CD4-positive, alpha-beta T cell treated with Interferon alpha-2 for 1 hour (primary cell): Measurements from ENCODE around the gene BFSP1.
A peak's percentile ranks its signal among the peaks of the same experiment; 100 is the strongest.

Experiments used
- DNase-seq, 2 donors: peaks; one replicate each; pipeline ENCODE4 v3.0.0-alpha.2; 2020 to 2022

The BFSP1 gene

GRCh38 chr20:17518339-17519052 is 12.7 kb downstream of the BFSP1 start:
- no peak for DNase-seq

- no peak for DNase-seq
Measured at GRCh38 chr20:17515053-17515452, 16.1 kb downstream of the BFSP1 start.

- no peak for DNase-seq
Measured at GRCh38 chr20:17513939-17514338, 17.2 kb downstream of the BFSP1 start.

- DNase-seq = peak in 1 of 2 donors; percentile 23
Measured at GRCh38 chr20:17511401-17511800, 19.8 kb downstream of the BFSP1 start.

- DNase-seq = no peak
Measured at GRCh38 chr20:17510548-17510947, 20.6 kb downstream of the BFSP1 start.

- no peak for DNase-seq
Measured at GRCh38 chr20:17508756-17509155, 22.4 kb downstream of the BFSP1 start.

- no peak for DNase-seq
Measured at GRCh38 chr20:17507531-17507930, 23.6 kb downstream of the BFSP1 start.

- DNase-seq = peak in 1 of 2 donors; percentile 31
Measured at GRCh38 chr20:17507032-17507431, 24.1 kb downstream of the BFSP1 start.

GRCh38 chr20:17505636-17506517 is 25.3 kb downstream of the BFSP1 start:
- peak; percentile 19 to 43 for DNase-seq

- peak; percentile 46 to 73 for DNase-seq
Measured at GRCh38 chr20:17504898-17505635, 26.1 kb downstream of the BFSP1 start.

- DNase-seq = no peak
Measured at GRCh38 chr20:17504066-17504897, 26.9 kb downstream of the BFSP1 start.

- DNase-seq = no peak
Measured at GRCh38 chr20:17503301-17504065, 27.7 kb downstream of the BFSP1 start.

GRCh38 chr20:17502105-17502504 is 29.1 kb downstream of the BFSP1 start:
- no peak for DNase-seq

GRCh38 chr20:17501701-17502100 is 29.5 kb downstream of the BFSP1 start:
- DNase-seq = no peak

GRCh38 chr20:17500826-17501225 is 30.4 kb downstream of the BFSP1 start:
- no peak for DNase-seq

- DNase-seq = no peak
Measured at GRCh38 chr20:17500271-17500670, 30.9 kb downstream of the BFSP1 start.

- DNase-seq = no peak
Measured at GRCh38 chr20:17499041-17499440, 32.1 kb downstream of the BFSP1 start.

- no peak for DNase-seq
Measured at GRCh38 chr20:17498641-17499040, 32.5 kb downstream of the BFSP1 start.

- DNase-seq = no peak
Measured at GRCh38 chr20:17497821-17498580, 33.2 kb downstream of the BFSP1 start.

- DNase-seq = no peak
Measured at GRCh38 chr20:17495826-17496225, 35.4 kb downstream of the BFSP1 start.

GRCh38 chr20:17494201-17494600 is 37.0 kb downstream of the BFSP1 start:
- no peak for DNase-seq
